GM23248 (cell line): Measurements from ENCODE around the gene LRRC45.

ENCODE experiments used
- EZH2 ChIP-seq: fragments of 200-600 bp; sonication (generic); IDR thresholded peaks from 2 replicates; pipeline ENCODE4 v1.6.1; 2018; ENCODE audit warnings: antibody characterized with exemption, mild to moderate bottlenecking; ENCODE audit not compliant: insufficient read depth, poor library complexity, severe bottlenecking
- EZH2phosphoT487 ChIP-seq: fragments of 200-600 bp; sonication (generic); IDR thresholded peaks from 2 replicates; pipeline ENCODE4 v1.6.1; 2018; ENCODE audit warnings: antibody characterized with exemption, moderate library complexity, mild to moderate bottlenecking, low read depth; ENCODE audit not compliant: insufficient read depth

- no peak for TF ChIP-seq EZH2phosphoT487
- TF ChIP-seq EZH2, result no peak
Observed at GRCh38 chr17:82034371-82035011, 11.4 kb downstream of the LRRC45 start.
